H1 (cell line): ENCODE data around the gene ELOVL6. TPM values are rescaled to one million over a fixed set of nuclear protein-coding genes. Genes with fewer than 3 reads are reported as not detected.

ENCODE experiments used
- CTCF ChIA-PET: fragments of 300-600 bp; sonication (Branson Sonifier 250); formaldehyde crosslinking; loops from one replicate; lab custom pipeline; 2021; ENCODE audit not compliant: partially characterized antibody; lab: Charles Lee
- POLR2A ChIA-PET: fragments of 300-600 bp; sonication (Branson Sonifier 250); formaldehyde crosslinking; loops from one replicate; lab custom pipeline; 2021; ENCODE audit warnings: inconsistent platforms; ENCODE audit not compliant: partially characterized antibody; lab: Charles Lee
- DNase-seq, 2 experiments: peaks; one replicate each; pipeline versions ENCODE4 v3.0.0 to v3.0.0-alpha.2; 2010 to 2022; ENCODE audit warnings: low spot score in 2 of 2, low read depth in 1 of 2, mixed read lengths in 1 of 2
- FAIRE-seq: peaks from 2 replicates; lab custom pipeline; 2011; peaks lifted over from hg19 to GRCh38; lab: Jason Lieb, UNC
- H2AFZ ChIP-seq: 2 replicates; pipeline ENCODE4 v1.8.1; 2012; ENCODE audit warnings: low read length, inconsistent platforms
- H2AK5ac ChIP-seq: 2 replicates; pipeline ENCODE4 v1.6.1; 2013; ENCODE audit warnings: low read depth, low read length
- H2BK120ac ChIP-seq: replicated peaks from 2 replicates; pipeline ENCODE3; 2013; ENCODE audit warnings: low read depth, low read length, inconsistent platforms
- H2BK12ac ChIP-seq: 2 replicates; pipeline ENCODE4 v1.6.1; 2013; ENCODE audit warnings: low read depth, low read length
- H2BK15ac ChIP-seq: 2 replicates; pipeline ENCODE4 v1.6.1; 2013; ENCODE audit warnings: low read length
- H2BK20ac ChIP-seq: 2 replicates; pipeline ENCODE4 v1.6.1; 2013; ENCODE audit warnings: low read length
- H2BK5ac ChIP-seq: 2 replicates; pipeline ENCODE4 v1.6.1; 2013; ENCODE audit warnings: low read depth, low read length
- H3K14ac ChIP-seq: 2 replicates; pipeline ENCODE4 v1.6.1; 2013; ENCODE audit warnings: inconsistent platforms; ENCODE audit not compliant: insufficient read length
- H3K18ac ChIP-seq: 2 replicates; pipeline ENCODE4 v1.6.1; 2013; ENCODE audit warnings: low read length; ENCODE audit errors: extremely low read depth
- H3K23ac ChIP-seq: 2 replicates; pipeline ENCODE4 v1.6.1; 2013; ENCODE audit warnings: inconsistent platforms; ENCODE audit not compliant: insufficient read length
- H3K23me2 ChIP-seq: 2 replicates; pipeline ENCODE4 v1.6.1; 2013; ENCODE audit warnings: low read depth, low read length
- H3K27ac ChIP-seq: 2 replicates; pipeline ENCODE4 v1.6.1; 2011; ENCODE audit warnings: low read depth, low read length, inconsistent platforms
- H3K27me3 ChIP-seq, 4 experiments: replicated peaks in 1 of 4; 1 replicate in 1 of 4; 2 replicates in 3 of 4; pipeline versions ENCODE4 v1.6.1 to v1.8.1; 2011 to 2013; ENCODE audit warnings: low read length in 3 of 4, mild to moderate bottlenecking in 3 of 4, inconsistent platforms in 2 of 4, mixed read lengths in 2 of 4, moderate library complexity in 1 of 4; ENCODE audit not compliant: control insufficient read depth in 3 of 4, insufficient read depth in 3 of 4; ENCODE audit errors: extremely low read depth in 1 of 4
- H3K36me3 ChIP-seq, 4 experiments: 2 replicates each; pipeline versions ENCODE4 v1.6.1 to v1.8.1; 2011 to 2013; ENCODE audit warnings: mild to moderate bottlenecking in 4 of 4, low read length in 3 of 4, moderate library complexity in 2 of 4, control low read depth in 1 of 4, inconsistent platforms in 1 of 4; ENCODE audit not compliant: insufficient read depth in 4 of 4, control insufficient read depth in 2 of 4
- H3K4ac ChIP-seq: replicated peaks from 2 replicates; pipeline ENCODE3; 2013; ENCODE audit warnings: low read length, low read depth, mixed read lengths, inconsistent platforms; ENCODE audit not compliant: insufficient read length
- H3K4me1 ChIP-seq, 4 experiments: replicated peaks in 1 of 4; 1 replicate in 1 of 4; 2 replicates in 3 of 4; pipeline versions ENCODE4 v1.6.1 to v1.8.1; 2011 to 2013; ENCODE audit warnings: low read length in 3 of 4, inconsistent platforms in 2 of 4, mixed read lengths in 1 of 4; ENCODE audit not compliant: insufficient read depth in 4 of 4, control insufficient read depth in 3 of 4
- H3K4me2 ChIP-seq, 2 experiments: 2 replicates each; pipeline versions ENCODE4 v1.6.1 to v1.8.1; 2011 to 2013; ENCODE audit warnings: low read depth in 2 of 2, low read length in 2 of 2, control low read depth in 1 of 2, inconsistent platforms in 1 of 2, mild to moderate bottlenecking in 1 of 2; ENCODE audit not compliant: insufficient read depth in 1 of 2
- H3K4me3 ChIP-seq, 4 experiments: fragments of 200-600, 300-600 bp in 1 of 4; sonication (generic), shearing (Covaris generic), sonication (Bioruptor Twin) in 1 of 4; 2 replicates each; pipeline versions ENCODE4 v1.5.1 to v1.8.1; 2011 to 2016; ENCODE audit warnings: low read length in 4 of 4, low read depth in 3 of 4, control low read depth in 2 of 4, inconsistent platforms in 2 of 4, mild to moderate bottlenecking in 2 of 4, mixed read lengths in 1 of 4, moderate library complexity in 1 of 4; ENCODE audit not compliant: insufficient read depth in 2 of 4; ENCODE audit errors: extremely low read depth in 1 of 4
- H3K56ac ChIP-seq: replicated peaks from 2 replicates; pipeline ENCODE3; 2013; ENCODE audit warnings: low read depth, mild to moderate bottlenecking, mixed read lengths, low read length, inconsistent platforms; ENCODE audit not compliant: insufficient read length
- H3K79me1 ChIP-seq: 2 replicates; pipeline ENCODE4 v1.6.1; 2013; ENCODE audit warnings: low read depth, low read length, control low read depth
- H3K79me2 ChIP-seq, 2 experiments: 2 replicates each; pipeline versions ENCODE4 v1.6.1 to v1.8.1; 2012 to 2013; ENCODE audit warnings: low read length in 2 of 2, mild to moderate bottlenecking in 2 of 2, inconsistent platforms in 1 of 2; ENCODE audit not compliant: insufficient read depth in 2 of 2, control insufficient read depth in 1 of 2
- H3K9ac ChIP-seq, 4 experiments: replicated peaks in 1 of 4; 1 replicate in 1 of 4; 2 replicates in 3 of 4; pipeline versions ENCODE4 v1.6.1 to v1.8.1; 2011 to 2013; ENCODE audit warnings: low read depth in 3 of 4, low read length in 3 of 4, control low read depth in 2 of 4, mild to moderate bottlenecking in 2 of 4, moderate library complexity in 2 of 4, inconsistent platforms in 1 of 4; ENCODE audit errors: extremely low read depth in 1 of 4
- H3K9me3 ChIP-seq, 2 experiments: 2 replicates each; pipeline versions ENCODE4 v1.6.1 to v1.8.1; 2012 to 2013; ENCODE audit warnings: mild to moderate bottlenecking in 2 of 2, moderate library complexity in 2 of 2, control low read depth in 1 of 2, inconsistent platforms in 1 of 2, low read depth in 1 of 2, low read length in 1 of 2, mixed read lengths in 1 of 2; ENCODE audit not compliant: insufficient read depth in 2 of 2
- H4K20me1 ChIP-seq, 2 experiments: replicated peaks in 1 of 2; 2 replicates each; pipeline versions ENCODE3 to v1.8.1; 2011 to 2013; ENCODE audit warnings: inconsistent platforms in 2 of 2, low read length in 2 of 2, mild to moderate bottlenecking in 1 of 2; ENCODE audit not compliant: insufficient read depth in 2 of 2, control insufficient read depth in 1 of 2
- H4K5ac ChIP-seq: 2 replicates; pipeline ENCODE4 v1.6.1; 2013; ENCODE audit warnings: low read length, low read depth, mixed read lengths, inconsistent platforms; ENCODE audit not compliant: insufficient read length
- H4K8ac ChIP-seq: 2 replicates; pipeline ENCODE4 v1.8.0; 2013; ENCODE audit warnings: mild to moderate bottlenecking, moderate library complexity, low read length, inconsistent platforms; ENCODE audit not compliant: insufficient read depth; ENCODE audit errors: extremely low read depth
- H4K91ac ChIP-seq: replicated peaks from 2 replicates; pipeline ENCODE3; 2013; ENCODE audit warnings: low read length, mixed read lengths, inconsistent platforms; ENCODE audit not compliant: insufficient read length
- BACH1 ChIP-seq: IDR thresholded peaks from 2 replicates; pipeline ENCODE4 v1.6.1; 2012; ENCODE audit warnings: low read length, improper control_type of control experiment
- CBX5 ChIP-seq: fragments of 300-800, 300-1000 bp; sonication (generic); IDR thresholded peaks from 2 replicates; pipeline ENCODE4 v1.7.1; 2016; ENCODE audit warnings: antibody characterized with exemption, low read length, low read depth
- CBX8 ChIP-seq: fragments of 300-800, 300-1000 bp; sonication (generic); IDR thresholded peaks from 2 replicates; pipeline ENCODE4 v1.7.1; 2016; ENCODE audit warnings: low read depth, low read length, borderline replicate concordance
- CEBPB ChIP-seq: IDR thresholded peaks from 2 replicates; pipeline ENCODE4 v1.6.1; 2012; ENCODE audit warnings: low read depth, low read length
- CHD1 ChIP-seq: IDR thresholded peaks from 2 replicates; pipeline ENCODE4 v1.6.1; 2012; ENCODE audit warnings: low read depth, low read length, improper control_type of control experiment
- CHD2 ChIP-seq: IDR thresholded peaks from 2 replicates; pipeline ENCODE4 v1.6.1; 2012; ENCODE audit warnings: low read length, improper control_type of control experiment
- HDAC2 ChIP-seq, 2 experiments: fragments of 300-600 bp in 1 of 2; sonication (generic) in 1 of 2; IDR thresholded peaks; 2 replicates each; pipeline ENCODE4 v1.6.1; 2011 to 2012; ENCODE audit warnings: low read depth in 2 of 2, low read length in 2 of 2, mild to moderate bottlenecking in 2 of 2, moderate library complexity in 2 of 2, borderline replicate concordance in 1 of 2, inconsistent platforms in 1 of 2
- KDM4A ChIP-seq: IDR thresholded peaks from one replicate; pipeline ENCODE4 v1.7.1; 2012; ENCODE audit warnings: low read depth, mild to moderate bottlenecking, moderate library complexity, low read length, inconsistent platforms; ENCODE audit not compliant: severe bottlenecking
- PHF8 ChIP-seq: fragments of 200-600 bp; sonication (generic); conservative IDR thresholded peaks from 2 replicates; pipeline ENCODE4 v1.7.1; 2012; ENCODE audit warnings: low read depth, mild to moderate bottlenecking, inconsistent platforms, low read length, moderate library complexity
- RFX5 ChIP-seq: IDR thresholded peaks from 2 replicates; pipeline ENCODE4 v1.6.1; 2011; ENCODE audit warnings: low read depth, low read length, improper control_type of control experiment, borderline replicate concordance
- RXRA ChIP-seq: IDR thresholded peaks from 2 replicates; pipeline ENCODE4 v1.6.1; 2011; ENCODE audit warnings: low read depth, mild to moderate bottlenecking, low read length, moderate library complexity; ENCODE audit not compliant: insufficient read depth
- TBP ChIP-seq: IDR thresholded peaks from 2 replicates; pipeline ENCODE4 v1.6.1; 2011; ENCODE audit warnings: low read depth, low read length, improper control_type of control experiment
- WGBS, 2 experiments: shearing (Covaris generic) in 1 of 2; methylation state at CpG; one replicate each; pipeline versions ENCODE4 v1.1.6 to v1.1.7; 2013 to 2015; ENCODE audit warnings: low lambda C conversion rate in 2 of 2, mixed read lengths in 2 of 2, inconsistent platforms in 1 of 2, low coverage in 1 of 2, missing lambda C conversion rate in 1 of 2; ENCODE audit not compliant: insufficient replicate concordance in 2 of 2, insufficient coverage in 1 of 2, insufficient read length in 1 of 2; ENCODE audit errors: extremely low coverage in 1 of 2, missing lambda C conversion rate in 1 of 2; 5-methylcytosine and 5-hydroxymethylcytosine counted together
- polyA plus RNA-seq, 7 experiments: library from polyadenylated mRNA; depleted of rRNA in 3 of 7; stranded (reverse) in 5 of 7; unstranded in 2 of 7; fragments of >200 nt in 5 of 7; fragments of 200-250 nt in 2 of 7; gene quantifications; 1 replicate in 5 of 7; 2 replicates in 1 of 7; 4 replicates in 1 of 7; pipeline versions ENCODE4 v1.2.1 to v1.2.3, GENCODE V29; 2011 to 2013; ENCODE audit warnings: missing spikeins in 2 of 7, mixed read lengths in 2 of 7
- total RNA-seq: library from RNA; stranded (reverse); fragmentation: NEBNext Ultra II Directional; extraction: Animal tissue kit (Norgen Biotek cat#: 25700); gene quantifications from 2 replicates; pipeline ENCODE4 v1.2.1, GENCODE V29; 2021
- TF ChIP-seq, protein P1 (sequence below): IDR thresholded peaks from 2 replicates; pipeline ENCODE4 v1.6.1; 2012; ENCODE audit warnings: inconsistent platforms
- TF ChIP-seq, protein P2 (sequence below): IDR thresholded peaks from 2 replicates; pipeline ENCODE4 v1.6.1; 2011; ENCODE audit warnings: low read depth, mild to moderate bottlenecking, low read length; ENCODE audit not compliant: insufficient read depth

ELOVL6 gene
- total and polyA plus RNA-seq, 2 of the 8 experiments (the other 6 are each of a cell fraction or from before 2014, with no cell fraction given) = 27.8 to 86.6 TPM

DNA sequence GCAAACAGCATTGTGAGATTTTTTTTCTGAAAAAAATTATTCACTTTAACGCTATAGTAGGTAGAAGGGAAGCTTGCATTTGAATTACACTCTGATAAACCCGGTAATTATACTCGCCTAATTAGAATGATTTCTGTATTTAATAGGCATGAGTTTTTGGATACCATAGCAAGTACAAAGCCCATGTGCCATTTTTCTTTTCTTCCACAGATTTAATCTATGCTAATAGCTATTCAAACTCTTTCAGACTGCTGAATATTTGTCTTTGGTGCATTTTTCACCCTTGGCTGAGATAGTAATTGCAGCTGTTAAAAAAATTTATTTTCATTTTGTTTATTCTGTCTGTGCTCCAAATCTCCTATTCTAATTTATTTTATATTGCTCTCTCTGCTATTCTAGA is 172.7 kb downstream of the ELOVL6 start:
- Histone ChIP-seq H2BK20ac (no peak overlapping the region), H3K14ac (no peak overlapping the region), H4K20me1 (no peaks in the 10 kb centered on the region), H3K27ac (no peak overlapping the region), H2BK12ac (no peak overlapping the region), H3K79me2 (no peaks in the 10 kb centered on the region), H2AFZ (no peak overlapping the region), H2BK15ac (no peak overlapping the region), H3K18ac (no peak overlapping the region), H3K79me1 (no peaks in the 10 kb centered on the region), H4K91ac (no peak overlapping the region), H3K23ac (no peak overlapping the region), H3K4me1 (no peaks in the 10 kb centered on the region; a peak in 1 of 7 replicates), H2AK5ac (no peak overlapping the region), H2BK5ac (no peak overlapping the region), H3K23me2 (no peaks in the 10 kb centered on the region), H3K36me3 (no peaks in the 10 kb centered on the region), H3K4ac (no peak overlapping the region), H4K8ac (no peak overlapping the region), H3K4me2 (no peak overlapping the region), H3K9ac (no peak overlapping the region), H2BK120ac (no peak overlapping the region), H3K27me3 (no peaks in the 10 kb centered on the region), H4K5ac (no peak overlapping the region), H3K4me3 (no peak overlapping the region), H3K56ac (no peak overlapping the region), H3K9me3 (no peaks in the 10 kb centered on the region)
- CTCF ChIA-PET = interaction anchor here (0.7 to 1.3 kb wide), 3 partner anchors 19 to 47 kb away, joined by 3 to 6 read pairs (median 3); no protein-coding TSS in a partner anchor
- FAIRE-seq (no peak), DNase-seq (no peak)
- WGBS, 2 experiments = 94% methylated on average over 3 of the region's 3 CpGs; no CpG with 5 or more reads in 1 of the 2 experiments
- POLR2A ChIA-PET = no interaction called here
- no peak for TF ChIP-seq CBX5
- TF ChIP-seq, protein P1, sequence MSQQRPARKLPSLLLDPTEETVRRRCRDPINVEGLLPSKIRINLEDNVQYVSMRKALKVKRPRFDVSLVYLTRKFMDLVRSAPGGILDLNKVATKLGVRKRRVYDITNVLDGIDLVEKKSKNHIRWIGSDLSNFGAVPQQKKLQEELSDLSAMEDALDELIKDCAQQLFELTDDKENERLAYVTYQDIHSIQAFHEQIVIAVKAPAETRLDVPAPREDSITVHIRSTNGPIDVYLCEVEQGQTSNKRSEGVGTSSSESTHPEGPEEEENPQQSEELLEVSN = no peak
- no peak for TF ChIP-seq BACH1
- TF ChIP-seq CHD2 = no peak
- TF ChIP-seq RFX5 = no peak
- no peak for TF ChIP-seq TBP
- TF ChIP-seq HDAC2 (IDR thresholded peaks at IDR 0.05; ENCODE audit: borderline replicate concordance in 1 of 2, low read depth in 2 of 2, low read length in 2 of 2) = no peak
- TF ChIP-seq RXRA = no peak
- TF ChIP-seq, protein P2, sequence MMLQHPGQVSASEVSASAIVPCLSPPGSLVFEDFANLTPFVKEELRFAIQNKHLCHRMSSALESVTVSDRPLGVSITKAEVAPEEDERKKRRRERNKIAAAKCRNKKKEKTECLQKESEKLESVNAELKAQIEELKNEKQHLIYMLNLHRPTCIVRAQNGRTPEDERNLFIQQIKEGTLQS = no peak
- TF ChIP-seq CEBPB = no peak
- TF ChIP-seq CHD1 = no peak
- TF ChIP-seq PHF8 = no peak
- TF ChIP-seq KDM4A = no peak
- no peak for TF ChIP-seq CBX8
